Stimulated activated CD4-positive, alpha-beta T cell treated with anti-CD3 and anti-CD28 coated beads, Interleukin-1b, Interleukin-23, amount 100 ng/mL, for 48 hours (primary cell): ENCODE results near the gene TENM4.
"Not testable (repeated sequence)": the region's sequence is repeated elsewhere in the genome, so short reads cannot be mapped to it uniquely, and the experiment has no call there.

Source experiments
- DNase-seq: peaks from one replicate; pipeline ENCODE4 v3.0.0-alpha.2; 2020

Gene TENM4

DNA sequence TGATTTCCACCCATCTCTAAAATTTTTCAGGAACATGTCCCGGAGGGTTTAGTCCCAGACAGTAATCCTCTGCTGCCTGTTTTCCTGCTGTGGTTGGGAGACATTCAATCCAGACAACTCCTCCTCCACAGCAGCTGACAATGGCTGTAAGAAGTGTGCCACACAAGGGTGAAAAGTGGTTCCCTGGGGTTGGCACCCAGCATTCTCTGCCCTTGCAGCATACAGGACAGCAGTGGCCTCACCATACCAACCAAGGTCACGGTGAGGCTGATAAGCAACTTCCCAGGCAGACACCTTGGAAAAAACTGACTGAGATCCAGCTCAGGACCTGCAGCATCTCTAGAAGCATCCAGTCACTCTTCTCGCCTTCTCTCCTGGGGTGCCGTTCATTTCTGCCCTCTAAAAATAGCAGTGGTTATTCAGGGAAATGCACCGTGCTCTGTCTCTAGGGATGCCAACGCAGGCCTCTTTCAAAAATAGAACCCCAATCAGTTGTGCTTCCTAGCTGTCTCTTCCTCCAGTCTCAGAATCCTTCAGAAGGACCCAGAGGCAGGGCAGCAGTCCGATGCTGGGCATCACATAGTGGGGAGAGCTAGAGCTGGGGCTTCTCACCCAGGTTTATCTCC is 241.0 kb downstream of the TENM4 start:
- DNase-seq: no peak

GRCh38 chr11:79198898-79199250 is 242.0 kb downstream of the TENM4 start:
- DNase-seq: no peak

- no peak for DNase-seq
Observed at GRCh38 chr11:79198203-79198897, 242.5 kb downstream of the TENM4 start.

- no peak for DNase-seq
Observed at GRCh38 chr11:79196950-79197349, 243.9 kb downstream of the TENM4 start.

GRCh38 chr11:79195209-79195608 is 245.6 kb downstream of the TENM4 start:
- DNase-seq: no peak

DNA sequence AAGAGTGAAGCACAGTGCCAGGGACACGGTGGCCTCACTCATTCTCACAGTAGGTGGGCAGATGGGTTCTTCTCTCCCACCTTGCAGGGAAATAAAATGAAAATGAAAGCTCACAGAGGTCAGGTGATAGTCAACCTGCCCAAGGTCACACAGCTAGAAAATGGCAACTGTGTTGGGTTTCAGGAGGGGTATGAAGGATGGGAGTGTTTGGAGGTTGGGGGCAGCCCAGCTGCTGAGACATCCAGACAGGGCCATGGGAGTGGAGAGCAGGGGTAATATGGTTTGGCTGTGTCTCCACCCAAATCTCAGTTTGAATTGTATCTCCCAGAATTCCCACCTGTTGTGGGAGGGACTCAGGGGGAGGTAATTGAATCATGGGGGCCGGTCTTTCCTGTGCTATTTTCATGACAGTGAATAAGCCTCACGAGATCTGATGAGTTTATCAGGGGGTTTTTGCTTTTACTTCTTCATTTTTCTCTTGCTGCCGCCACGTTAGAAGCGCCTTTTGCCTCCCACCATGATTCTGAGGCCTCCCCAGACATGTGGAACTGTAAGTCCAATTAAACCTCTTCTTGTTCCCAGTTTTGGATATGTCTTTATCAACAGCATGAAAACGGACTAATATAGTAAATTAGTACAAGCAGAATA is 247.0 kb downstream of the TENM4 start:
- DNase-seq: no peak

DNA sequence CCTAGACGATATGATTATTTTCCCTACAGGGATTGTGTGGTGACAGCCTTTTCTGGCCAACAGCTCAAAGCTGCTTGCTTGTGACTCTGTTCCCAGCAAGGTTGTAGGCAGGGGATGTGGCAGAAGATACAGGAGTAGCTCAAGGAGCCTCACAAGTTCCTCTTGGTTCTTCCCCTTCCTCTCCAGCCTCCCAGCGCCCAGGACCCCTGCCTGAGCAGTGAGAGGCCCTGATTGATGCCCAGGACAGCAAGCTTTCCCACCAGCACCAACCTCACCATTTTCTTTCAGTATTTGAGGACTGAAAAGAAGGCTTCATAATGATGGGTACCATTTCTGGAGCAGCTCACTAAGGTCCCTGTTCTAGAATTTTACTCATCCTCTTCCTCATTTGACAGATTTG is 248.0 kb downstream of the TENM4 start:
- DNase-seq: no peak

- DNase-seq: not testable (repeated sequence)
Observed at GRCh38 chr11:79191716-79192115, 249.1 kb downstream of the TENM4 start.

DNA sequence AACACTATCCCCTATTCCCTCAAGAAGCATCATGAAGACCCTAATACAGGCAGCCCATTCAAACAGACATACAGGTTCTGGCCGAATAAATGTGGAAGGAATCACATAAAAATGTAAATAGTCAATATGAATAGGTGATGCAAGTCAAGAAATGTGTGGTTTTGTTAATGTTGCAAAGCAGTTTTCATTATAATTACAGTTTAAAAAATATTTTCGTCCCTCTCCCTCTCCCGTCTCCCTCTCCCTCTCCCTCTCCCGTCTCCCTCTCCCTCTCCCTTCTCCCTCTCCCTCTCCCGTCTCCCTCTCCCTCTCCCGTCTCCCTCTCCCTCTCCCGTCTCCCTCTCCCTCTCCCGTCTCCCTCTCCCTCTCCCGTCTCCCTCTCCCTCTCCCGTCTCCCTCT is 250.3 kb downstream of the TENM4 start:
- not testable (repeated sequence) for DNase-seq

DNA sequence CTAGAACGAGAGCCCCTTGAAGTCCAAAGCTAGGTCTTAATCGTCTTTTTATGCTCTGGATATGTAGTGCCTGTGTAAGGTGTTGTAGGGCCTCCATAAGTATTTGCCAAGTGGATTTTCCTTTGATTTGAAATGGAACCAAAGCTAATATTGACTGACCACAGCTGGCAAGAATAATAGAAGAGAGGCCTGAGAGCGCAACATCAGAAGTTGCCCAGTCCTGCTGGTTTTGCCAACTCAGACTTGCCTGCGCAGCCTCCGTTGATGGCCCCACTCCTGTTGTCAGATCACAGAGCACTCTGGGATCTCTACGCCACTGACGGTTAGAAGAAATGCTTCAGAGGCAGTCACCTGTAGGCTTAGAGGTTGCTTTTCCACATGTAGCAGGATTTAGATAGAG is 251.2 kb downstream of the TENM4 start:
- DNase-seq: no peak

GRCh38 chr11:79189055-79189454 is 251.8 kb downstream of the TENM4 start:
- no peak for DNase-seq

GRCh38 chr11:79186669-79187068 is 254.2 kb downstream of the TENM4 start:
- DNase-seq: no peak

DNA sequence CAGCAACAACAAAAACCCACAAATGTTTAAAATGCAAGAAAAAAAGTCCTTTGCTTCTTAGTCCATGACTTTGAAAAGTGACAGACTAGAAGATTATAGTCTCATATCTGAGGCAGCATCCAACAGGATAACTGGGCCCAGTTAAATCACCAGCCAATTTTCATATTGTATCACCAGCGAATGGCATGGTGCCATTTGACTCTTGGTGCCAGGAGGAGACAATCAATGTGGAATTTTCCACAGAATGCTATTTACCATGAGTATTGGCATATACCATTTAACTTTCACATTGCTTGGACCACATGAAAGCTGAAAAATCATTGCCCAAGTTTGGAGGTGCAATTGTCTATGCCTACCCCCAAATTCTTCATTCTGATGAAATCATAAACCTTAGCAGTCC is 255.5 kb downstream of the TENM4 start:
- no peak for DNase-seq

GRCh38 chr11:79184285-79184684 is 256.5 kb downstream of the TENM4 start:
- DNase-seq: no peak

DNA sequence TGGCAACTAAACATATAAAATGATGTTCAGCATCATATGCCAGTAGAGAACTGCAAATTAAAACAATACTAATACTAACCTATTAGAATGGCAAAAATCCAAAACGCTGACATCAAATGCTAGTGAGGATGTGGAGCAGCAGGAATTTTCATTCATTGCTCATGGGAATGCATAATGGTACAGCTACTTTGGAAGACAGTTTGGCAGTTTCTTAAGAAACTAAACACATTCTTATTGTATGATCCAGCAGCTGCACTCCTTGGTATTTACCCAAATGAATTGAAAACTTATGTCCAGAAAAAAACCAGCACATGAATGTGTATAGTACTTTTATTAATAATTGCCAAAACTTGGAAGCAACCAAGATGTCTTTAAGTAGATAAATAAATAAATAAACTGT is 258.0 kb downstream of the TENM4 start:
- DNase-seq: no peak

GRCh38 chr11:79179087-79179486 is 261.7 kb downstream of the TENM4 start:
- no peak for DNase-seq

GRCh38 chr11:79174045-79175008 is 266.5 kb downstream of the TENM4 start:
- DNase-seq: no peak

DNA sequence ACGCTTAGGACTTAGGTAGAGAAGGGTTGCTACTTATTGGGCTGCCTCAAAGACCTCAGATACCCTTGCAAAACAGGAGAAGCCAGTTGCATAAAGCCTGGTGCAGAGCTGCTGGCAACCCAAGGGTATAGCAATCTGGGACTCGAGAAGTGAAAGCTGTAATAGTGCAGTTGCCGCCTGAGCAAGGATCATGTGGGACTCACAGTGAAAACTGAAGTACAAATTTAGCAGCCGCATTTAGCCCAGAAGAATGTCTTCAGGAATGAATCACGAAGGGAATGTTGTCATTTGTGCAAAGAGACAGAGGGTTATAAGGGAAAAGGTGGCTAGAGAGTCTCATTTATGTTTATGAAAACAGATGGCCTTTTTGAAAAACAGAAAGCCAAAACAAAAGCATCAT is 267.2 kb downstream of the TENM4 start:
- no peak for DNase-seq

DNA sequence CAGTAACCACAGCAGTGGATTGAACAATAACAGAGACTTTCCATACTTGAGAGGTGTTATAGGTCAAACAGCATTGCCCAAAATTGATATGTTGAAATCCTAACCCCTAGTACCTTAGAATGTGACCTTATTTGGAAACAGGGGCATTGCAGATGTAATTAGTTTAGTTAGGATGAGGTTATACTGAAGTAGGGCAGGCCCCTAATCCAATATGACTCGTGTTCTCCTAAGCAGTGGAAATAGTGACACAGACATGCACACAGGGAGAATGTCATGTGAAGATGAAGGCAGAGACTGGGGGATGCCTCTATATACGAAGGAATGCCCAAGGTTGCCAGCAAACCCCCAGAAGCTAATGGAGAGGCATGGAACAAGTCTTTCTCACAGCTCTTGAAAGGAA is 270.5 kb downstream of the TENM4 start:
- no peak for DNase-seq

DNA sequence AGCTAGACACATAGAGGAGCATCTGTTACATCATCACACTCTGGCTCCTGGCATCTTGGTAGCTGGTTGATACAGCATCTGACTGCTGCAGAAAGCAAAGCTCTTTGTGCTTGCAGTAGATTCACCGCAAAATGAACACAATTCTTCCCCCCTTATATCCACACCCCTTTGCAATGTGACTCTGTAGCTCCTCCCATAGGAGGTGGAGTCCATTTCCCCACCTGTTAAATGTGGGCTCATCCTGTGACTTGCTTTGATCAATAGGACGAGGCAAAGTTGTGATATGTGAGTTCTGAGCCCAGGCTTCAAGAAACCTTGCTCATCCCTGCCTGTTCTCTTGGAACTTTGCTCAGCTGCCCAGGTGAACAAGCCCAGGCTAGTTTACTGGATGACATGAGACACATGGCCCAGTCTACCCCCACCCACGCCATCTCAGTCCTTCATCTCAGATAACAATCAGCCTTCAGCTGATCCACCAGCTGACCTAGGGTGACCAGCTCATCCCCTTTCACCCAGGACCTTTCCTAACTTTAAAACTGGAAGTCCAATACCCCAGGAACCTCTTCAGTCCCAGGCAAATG is 272.2 kb downstream of the TENM4 start:
- no peak for DNase-seq

DNA sequence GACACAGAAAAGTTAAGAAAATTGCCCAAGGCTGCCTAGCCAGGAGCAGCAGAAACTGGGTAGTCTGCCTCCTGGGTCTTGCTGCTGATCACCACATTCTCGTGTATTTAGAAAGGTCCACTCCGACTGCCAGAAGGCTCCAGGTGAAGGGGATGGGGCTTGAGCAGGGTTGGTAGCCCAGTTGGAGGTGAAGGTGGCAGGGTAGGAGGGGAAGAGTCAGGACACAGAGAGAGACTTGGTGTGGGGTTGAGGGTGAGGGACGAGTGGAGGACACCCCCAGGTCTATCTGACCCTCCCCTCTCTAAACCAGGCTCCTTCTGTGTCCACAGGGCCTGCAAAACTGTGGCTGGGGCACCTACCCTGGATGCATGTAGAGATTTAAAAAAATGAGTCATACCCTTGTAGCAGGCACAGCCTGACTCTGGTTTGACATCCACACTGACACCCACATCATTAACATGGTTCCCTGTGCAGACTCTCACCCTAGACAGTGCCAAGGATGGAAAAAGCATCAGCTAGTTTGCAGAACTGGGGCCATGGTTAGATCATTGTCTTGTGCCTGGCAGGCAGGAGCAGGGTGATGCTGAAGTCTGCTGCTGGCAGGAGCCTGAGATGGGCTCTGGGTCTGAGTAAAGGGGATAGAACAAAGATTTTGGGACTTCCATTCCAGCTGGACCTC is 273.2 kb downstream of the TENM4 start:
- DNase-seq: no peak

- DNase-seq: no peak
Observed at GRCh38 chr11:79165908-79166307, 274.9 kb downstream of the TENM4 start.
